Measurements from ENCODE around the gene TSC1. TPM values are rescaled to one million over a fixed set of nuclear protein-coding genes. Genes with fewer than 3 reads are reported as not detected.

TSC1 gene
- total RNA-seq, 2 experiments from 2014 or later = 28.7 to 66.2 TPM

DNA sequence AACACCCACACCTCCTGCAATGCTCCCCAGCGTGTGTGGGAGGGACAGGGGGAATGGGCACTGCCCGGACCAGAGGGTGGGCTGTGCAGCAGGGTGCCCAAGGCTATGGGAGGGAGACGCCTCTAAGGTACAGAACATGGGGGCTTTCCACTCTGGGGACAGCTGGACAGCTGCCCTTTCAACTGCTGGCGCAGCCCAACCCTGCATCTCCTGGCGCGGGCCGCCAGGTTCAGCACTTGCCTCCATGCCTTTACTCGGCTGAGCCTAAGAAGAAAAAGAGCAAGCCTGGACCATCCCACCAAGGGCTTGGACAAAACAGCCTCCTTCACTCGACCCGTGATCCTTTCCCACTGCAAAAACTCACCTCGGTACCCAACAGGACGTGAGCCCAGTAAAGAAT is 81.3 kb downstream of the TSC1 start:
- Histone ChIP-seq H3K4me1 (ENCODE audit: insufficient read depth, low read length, poor library complexity, severe bottlenecking) (no peaks in the 10 kb centered on the region), H4K20me1 (ENCODE audit: insufficient read depth, low read length) (no peaks in the 10 kb centered on the region), H3K9me2 (ENCODE audit: insufficient read depth, low read length) (no peaks in the 10 kb centered on the region), H3K79me2 (ENCODE audit: insufficient read depth, low read depth, low read length) (no peaks in the 10 kb centered on the region), H3K36me3 (ENCODE audit: insufficient read depth, low read length) (no peaks in the 10 kb centered on the region), H3K27ac (ENCODE audit: low read depth, low read length, poor library complexity, severe bottlenecking) (no peak overlapping the region), H3K9me3 (ENCODE audit: low read length) (no peaks in the 10 kb centered on the region), H2AFZ (ENCODE audit: low read length) (no peak overlapping the region), H3K4me3 (ENCODE audit: low read depth, low read length, poor library complexity, severe bottlenecking) (no peak overlapping the region), H3K4me2 (ENCODE audit: low read length) (no peak overlapping the region)
- TF ChIP-seq EZH2phosphoT487 (IDR thresholded peaks at IDR 0.05; ENCODE audit: borderline replicate concordance, low read depth, low read length) = no peak
- TF ChIP-seq, protein P1, sequence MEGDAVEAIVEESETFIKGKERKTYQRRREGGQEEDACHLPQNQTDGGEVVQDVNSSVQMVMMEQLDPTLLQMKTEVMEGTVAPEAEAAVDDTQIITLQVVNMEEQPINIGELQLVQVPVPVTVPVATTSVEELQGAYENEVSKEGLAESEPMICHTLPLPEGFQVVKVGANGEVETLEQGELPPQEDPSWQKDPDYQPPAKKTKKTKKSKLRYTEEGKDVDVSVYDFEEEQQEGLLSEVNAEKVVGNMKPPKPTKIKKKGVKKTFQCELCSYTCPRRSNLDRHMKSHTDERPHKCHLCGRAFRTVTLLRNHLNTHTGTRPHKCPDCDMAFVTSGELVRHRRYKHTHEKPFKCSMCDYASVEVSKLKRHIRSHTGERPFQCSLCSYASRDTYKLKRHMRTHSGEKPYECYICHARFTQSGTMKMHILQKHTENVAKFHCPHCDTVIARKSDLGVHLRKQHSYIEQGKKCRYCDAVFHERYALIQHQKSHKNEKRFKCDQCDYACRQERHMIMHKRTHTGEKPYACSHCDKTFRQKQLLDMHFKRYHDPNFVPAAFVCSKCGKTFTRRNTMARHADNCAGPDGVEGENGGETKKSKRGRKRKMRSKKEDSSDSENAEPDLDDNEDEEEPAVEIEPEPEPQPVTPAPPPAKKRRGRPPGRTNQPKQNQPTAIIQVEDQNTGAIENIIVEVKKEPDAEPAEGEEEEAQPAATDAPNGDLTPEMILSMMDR (conservative IDR thresholded peaks at IDR 0.05; ENCODE audit: low read length) = no peak
- BruUV-seq (replicated peaks) = no TSS peak
- DNase-seq (ENCODE audit: low spot score) = no peak
- POLR2A ChIA-PET = no interaction called here
- intact Hi-C loops (cut with micrococcal nuclease; ENCODE audit: unreplicated experiment) = no loop called here
- CTCF ChIA-PET (ENCODE audit: unreplicated experiment) = no interaction called here

DNA sequence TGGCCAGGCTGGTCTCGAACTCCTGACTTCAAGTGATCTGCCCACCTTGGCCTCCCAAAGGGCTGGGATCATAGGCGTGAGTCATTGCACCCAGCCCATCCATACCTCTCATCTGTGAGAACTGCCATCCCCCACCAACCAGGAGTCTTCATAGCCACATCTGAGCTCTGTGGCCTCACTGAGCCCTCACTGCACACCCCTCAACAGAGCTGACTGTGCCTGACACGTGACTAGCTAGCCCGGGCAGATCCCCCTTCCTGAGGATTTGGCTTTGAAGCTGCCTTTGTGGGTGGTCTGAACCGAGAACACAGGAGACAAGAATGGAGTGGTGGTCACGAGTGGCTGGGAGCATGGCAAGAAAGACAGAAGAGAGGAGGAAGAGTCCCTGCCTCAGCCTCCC is 81.9 kb downstream of the TSC1 start:
- no peaks in the 10 kb centered on the region for H3K9me3 ChIP-seq (ENCODE audit: low read length)
- CTCF ChIA-PET (ENCODE audit: unreplicated experiment) = no interaction called here
- H3K4me2 ChIP-seq (ENCODE audit: low read length) = no peak overlapping the region
- no TSS peak for BruUV-seq (replicated peaks)
- no peak overlapping the region for H2AFZ ChIP-seq (ENCODE audit: low read length)
- intact Hi-C loops (cut with micrococcal nuclease; ENCODE audit: unreplicated experiment) = no loop called here
- no peak overlapping the region for H3K4me3 ChIP-seq (ENCODE audit: low read depth, low read length, poor library complexity, severe bottlenecking)
- no peaks in the 10 kb centered on the region for H3K79me2 ChIP-seq (ENCODE audit: insufficient read depth, low read depth, low read length)
- POLR2A ChIA-PET = interaction anchor here (0.6 kb wide), 1 partner anchor 47 kb away, joined by 3 read pairs; no protein-coding TSS in a partner anchor
- H3K36me3 ChIP-seq (ENCODE audit: insufficient read depth, low read length) = no peaks in the 10 kb centered on the region
- H3K4me1 ChIP-seq (ENCODE audit: insufficient read depth, low read length, poor library complexity, severe bottlenecking) = no peaks in the 10 kb centered on the region
- no peaks in the 10 kb centered on the region for H4K20me1 ChIP-seq (ENCODE audit: insufficient read depth, low read length)
- no peak for TF ChIP-seq EZH2phosphoT487 (IDR thresholded peaks at IDR 0.05; ENCODE audit: borderline replicate concordance, low read depth, low read length)
- TF ChIP-seq, protein P1 (conservative IDR thresholded peaks at IDR 0.05; ENCODE audit: low read length) = no peak
- DNase-seq (ENCODE audit: low spot score) = no peak
- no peaks in the 10 kb centered on the region for H3K9me2 ChIP-seq (ENCODE audit: insufficient read depth, low read length)
- H3K27ac ChIP-seq (ENCODE audit: low read depth, low read length, poor library complexity, severe bottlenecking) = no peak overlapping the region

DNA sequence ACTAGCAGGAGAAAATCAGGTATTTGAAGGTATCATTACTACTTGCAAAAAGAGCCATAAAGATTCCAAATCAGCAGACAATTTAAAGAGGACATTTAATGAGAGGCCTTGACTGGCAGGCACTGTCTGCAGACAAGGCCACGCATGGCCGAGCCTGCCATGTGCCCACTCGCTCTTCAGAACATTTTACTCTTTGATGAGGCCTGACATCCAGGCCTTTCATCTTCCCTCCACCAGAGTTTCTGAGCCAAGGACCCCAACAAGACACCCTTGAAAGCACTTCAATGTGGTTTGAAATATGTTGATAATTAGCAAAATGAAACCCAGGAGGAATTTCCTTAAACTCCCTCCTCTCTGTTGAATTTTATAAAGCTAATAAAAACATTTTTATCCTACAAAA is 82.8 kb downstream of the TSC1 start:
- no TSS peak for BruUV-seq (replicated peaks)
- CTCF ChIA-PET (ENCODE audit: unreplicated experiment) = no interaction called here

More for the DNA sequence above, 82.8 kb downstream of the TSC1 start:
- no peaks in the 10 kb centered on the region for H3K36me3 ChIP-seq (ENCODE audit: insufficient read depth, low read length)
- H3K4me2 ChIP-seq (ENCODE audit: low read length) = no peak overlapping the region
- H3K4me3 ChIP-seq (ENCODE audit: low read depth, low read length, poor library complexity, severe bottlenecking) = no peak overlapping the region
- H3K9me2 ChIP-seq (ENCODE audit: insufficient read depth, low read length) = no peaks in the 10 kb centered on the region
- no peaks in the 10 kb centered on the region for H4K20me1 ChIP-seq (ENCODE audit: insufficient read depth, low read length)
- no peak overlapping the region for H3K27ac ChIP-seq (ENCODE audit: low read depth, low read length, poor library complexity, severe bottlenecking)
- no peak for DNase-seq (ENCODE audit: low spot score)
- no peaks in the 10 kb centered on the region for H3K79me2 ChIP-seq (ENCODE audit: insufficient read depth, low read depth, low read length)
- no peaks in the 10 kb centered on the region for H3K9me3 ChIP-seq (ENCODE audit: low read length)
- H2AFZ ChIP-seq (ENCODE audit: low read length) = no peak overlapping the region
- POLR2A ChIA-PET = no interaction called here
- no peak for TF ChIP-seq EZH2phosphoT487 (IDR thresholded peaks at IDR 0.05; ENCODE audit: borderline replicate concordance, low read depth, low read length)
- TF ChIP-seq, protein P1 (conservative IDR thresholded peaks at IDR 0.05; ENCODE audit: low read length) = no peak
- intact Hi-C loops (cut with micrococcal nuclease; ENCODE audit: unreplicated experiment) = no loop called here
- no peaks in the 10 kb centered on the region for H3K4me1 ChIP-seq (ENCODE audit: insufficient read depth, low read length, poor library complexity, severe bottlenecking)

All from OCI-LY7 (cell line).